Measurements from ENCODE around the gene LDLRAD4. TPM values are rescaled to one million over a fixed set of nuclear protein-coding genes. Genes with fewer than 3 reads are reported as not detected.

The LDLRAD4 gene
- total and polyA plus RNA-seq, 9 of the 15 experiments (the other 6 are each of a cell fraction or from before 2014, with no cell fraction given): 0.01 TPM; not detected in 8

DNA sequence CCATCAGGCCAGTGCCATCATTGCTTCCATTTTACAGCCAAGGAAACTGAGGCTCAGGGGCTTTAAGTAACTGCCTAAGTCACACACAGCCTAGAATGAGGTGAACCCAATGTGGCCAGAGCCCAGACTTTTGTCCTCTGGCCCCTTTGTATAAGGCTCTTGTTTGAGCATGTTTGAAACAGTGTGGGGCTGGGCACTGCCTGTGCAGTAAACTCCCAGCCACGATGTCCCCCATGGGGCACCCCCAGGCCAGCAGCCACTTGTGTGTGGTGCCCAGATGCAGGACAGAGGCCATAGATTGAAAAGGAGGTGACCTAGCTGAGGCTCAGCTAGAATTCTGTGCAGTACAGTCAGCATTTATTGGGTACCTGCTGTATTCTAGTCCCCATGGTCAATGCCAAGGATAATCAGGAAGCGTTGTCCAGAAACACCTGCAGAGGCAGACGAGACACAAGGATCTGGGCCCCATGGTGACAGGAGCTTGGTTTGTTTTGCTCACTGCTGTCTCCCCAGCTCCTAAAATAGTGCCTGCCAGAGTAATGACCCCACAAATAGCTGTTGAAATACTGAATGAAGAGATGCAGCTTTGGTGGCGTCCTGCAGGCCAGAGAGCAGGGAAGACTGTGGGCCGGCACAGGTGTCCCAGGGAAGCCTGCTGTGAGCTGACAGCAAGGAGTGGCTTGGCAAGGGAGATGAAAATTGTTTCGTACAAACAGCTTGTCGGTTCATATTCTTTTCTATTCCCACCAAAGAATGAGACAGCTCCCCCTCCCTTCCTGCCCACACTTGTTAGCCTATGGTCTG is 160.7 kb downstream of the LDLRAD4 start:
- Histone ChIP-seq H3K4me1 (replicated peaks in 1 of 2; ENCODE audit: control insufficient read depth in 2 of 2, insufficient read depth in 2 of 2, low read length in 2 of 2) (no peaks in the 10 kb centered on the region), H3K4me2 (ENCODE audit: insufficient read depth, low read length) (no peak overlapping the region), H3K9ac (ENCODE audit: insufficient read depth in 1 of 2, low read depth in 2 of 2, low read length in 2 of 2) (no peak overlapping the region), H3K79me2 (ENCODE audit: control insufficient read depth, insufficient read depth, low read length) (no peaks in the 10 kb centered on the region), H3K4me3 (no peak overlapping the region), H3K27me3 (ENCODE audit: control insufficient read depth in 2 of 2, insufficient read depth in 2 of 2, low read length in 2 of 2) (peaks cover 23 to 54% of the 10 kb centered on the region in 2 experiments), H3K27ac (ENCODE audit: extremely low read depth, low read depth, low read length) (no peak overlapping the region), H3K9me1 (ENCODE audit: control insufficient read depth, insufficient read depth, low read length) (no peaks in the 10 kb centered on the region), H4K20me1 (replicated peaks; ENCODE audit: control insufficient read depth, insufficient read depth, low read length) (peaks cover 2% of the 10 kb centered on the region; the same call in 1 of the 2 replicates), H3K9me3 (replicated peaks; ENCODE audit: control insufficient read depth, insufficient read depth, low read depth, low read length) (no peaks in the 10 kb centered on the region), H3K36me3 (ENCODE audit: control insufficient read depth, insufficient read depth, low read length) (no peaks in the 10 kb centered on the region), H2AFZ (ENCODE audit: low read depth, low read length) (no peak overlapping the region)
- ChIA-PET POLR2A (interaction anchor here (0.6 to 0.9 kb wide), 2 partner anchors 10 to 13 kb away, joined by 3 to 4 read pairs; no protein-coding TSS in a partner anchor), CTCF (ENCODE audit: low intra/inter-chr PET ratio) (no interaction called here)
- in situ Hi-C loops (cut with MboI): no loop called here
- no peak for ATAC-seq
- intact Hi-C loops (cut with micrococcal nuclease): no loop called here
- TF ChIP-seq CTBP1 (IDR thresholded peaks at IDR 0.05; ENCODE audit: borderline replicate concordance) (no peak), ZNF316 (IDR thresholded peaks at IDR 0.05) (no peak), PHB (CRISPR knock-in tag; IDR thresholded peaks at IDR 0.05) (no peak), RUNX1 (IDR thresholded peaks at IDR 0.05; ENCODE audit: low read depth) (no peak), ZNF124 (CRISPR knock-in tag; IDR thresholded peaks at IDR 0.05) (no peak), HMG20B (CRISPR knock-in tag; IDR thresholded peaks at IDR 0.05) (no peak), RBM14 (IDR thresholded peaks at IDR 0.05; ENCODE audit: borderline replicate concordance, insufficient read depth, low read depth, low read length) (no peak)
- 1% methylated on average over 6 of the region's 7 CpGs for WGBS (ENCODE audit: insufficient coverage, low coverage, missing lambda C conversion rate)
- FAIRE-seq: no peak
- BruUV-seq (replicated peaks): no TSS peak
- no peak for DNase-seq (ENCODE audit: extremely low read depth in 1 of 4, low spot score in 3 of 4)

Data from K562 (cell line).